ENCODE data around the gene SCIN. TPM values are rescaled to one million over a fixed set of nuclear protein-coding genes. Genes with fewer than 3 reads are reported as not detected.

The SCIN gene
- total RNA-seq, 3 donors from 2014 or later, result 0.08 to 0.37 TPM; not detected in 1

DNA sequence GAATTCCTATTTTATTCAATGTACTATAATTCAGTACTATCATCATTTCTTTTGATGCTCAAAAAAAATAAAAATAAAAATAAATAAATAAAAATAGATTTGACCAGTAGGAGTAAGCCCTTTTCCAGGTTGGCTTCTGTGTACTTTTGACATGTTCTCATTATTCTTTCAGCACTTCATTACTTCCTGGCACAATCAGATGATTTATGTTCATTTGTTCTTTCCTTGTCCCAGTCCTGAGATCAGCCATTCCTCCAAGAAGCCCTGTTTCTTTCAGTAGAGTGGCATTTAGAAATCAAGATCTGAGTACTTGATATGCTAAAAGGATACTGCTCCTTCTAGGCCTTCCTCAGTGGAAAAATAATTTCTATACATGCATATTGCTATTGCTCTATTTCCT lies 137.8 kb downstream of the SCIN start:
- Mint-ChIP-seq H3K27me3 (ENCODE audit: low read depth) (no peaks in the 10 kb centered on the region), H3K4me1 (ENCODE audit: low read depth) (no peaks in the 10 kb centered on the region), H3K9me3 (no peaks in the 10 kb centered on the region), H3K36me3 (ENCODE audit: insufficient read depth) (no peaks in the 10 kb centered on the region), H3K4me3 (no peak overlapping the region)
- ATAC-seq, result no peak
- DNase-seq, result no peak

Other genes starting within 250 kb of the SCIN start
- under 1 TPM; 0.13 to 0.30 (median 0.25) TPM for gene VWDE, start 166.9 kb upstream of the SCIN start, total RNA-seq
- 10 to 100 TPM; 10.9 to 14.5 (median 11.8) TPM for gene ARL4A, start 116.9 kb downstream of the SCIN start, total RNA-seq